Measurements from ENCODE around the gene APOC1. TPM values are rescaled to one million over a fixed set of nuclear protein-coding genes. Genes with fewer than 3 reads are reported as not detected.
"Not testable (repeated sequence)": the region's sequence is repeated elsewhere in the genome, so short reads cannot be mapped to it uniquely, and the experiment has no call there.

Gene APOC1
- total RNA-seq, 1 experiment from 2014 or later: 86.5 TPM

DNA sequence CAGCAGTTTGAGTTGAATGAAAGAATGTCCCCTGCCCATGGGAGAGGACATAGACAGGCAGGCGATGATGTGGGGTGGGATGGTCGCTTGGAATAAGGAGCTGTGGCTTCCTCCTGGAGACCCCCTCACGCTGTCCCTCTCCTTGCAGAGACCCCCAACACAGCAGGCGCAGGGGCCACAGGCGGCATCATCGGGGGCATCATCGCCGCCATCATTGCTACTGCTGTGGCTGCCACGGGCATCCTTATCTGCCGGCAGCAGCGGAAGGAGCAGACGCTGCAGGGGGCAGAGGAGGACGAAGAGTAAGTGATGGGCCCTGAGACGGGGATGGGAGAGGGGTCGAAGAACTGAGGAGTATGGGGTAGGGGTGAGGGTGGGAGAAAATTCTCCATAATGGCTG lies 32.3 kb upstream of the APOC1 start:
- ChIA-PET CTCF (interaction anchor here (0.9 kb wide), 1 partner anchor 70 kb away, joined by 3 read pairs; no protein-coding TSS in a partner anchor), POLR2A (interaction anchor here (0.8 kb wide), 1 partner anchor 33 kb away, joined by 3 read pairs; no protein-coding TSS in a partner anchor)
- TF ChIP-seq CBFB (CRISPR knock-in tag; IDR thresholded peaks at IDR 0.05; ENCODE audit: low read depth) (no peak), ZNF423 (CRISPR knock-in tag; IDR thresholded peaks at IDR 0.05) (no peak), ATF1 (CRISPR knock-in tag; IDR thresholded peaks at IDR 0.05) (no peak)
- Mint-ChIP-seq H3K27ac (peak overlapping the region; percentile 17; the same call in 1 of the 2 replicates), H3K4me3 (no peak overlapping the region), H3K27me3 (ENCODE audit: low read depth) (no peaks in the 10 kb centered on the region), H3K4me1 (peaks cover 30% of the 10 kb centered on the region), H3K9me3 (no peaks in the 10 kb centered on the region), H3K36me3 (peaks cover 25% of the 10 kb centered on the region)
- ATAC-seq (no peak), DNase-seq (ENCODE audit: low spot score) (no peak)

GRCh38 chr19:44882619-44883397 lies 31.6 kb upstream of the APOC1 start:
- POLR2A ChIA-PET: interaction anchor here (0.6 kb wide), 1 partner anchor 11 kb away, joined by 3 read pairs; no protein-coding TSS in a partner anchor
- not testable (repeated sequence) for ATAC-seq; H3K27me3 Mint-ChIP-seq (ENCODE audit: low read depth); H3K9me3 Mint-ChIP-seq; H3K4me3 Mint-ChIP-seq; DNase-seq (ENCODE audit: low spot score)
- peak overlapping the region; percentile 19 for H3K27ac Mint-ChIP-seq
- CTCF ChIA-PET: interaction anchor here (0.9 kb wide), 1 partner anchor 69 kb away, joined by 3 read pairs; no protein-coding TSS in a partner anchor
- H3K4me1 Mint-ChIP-seq: peaks cover 25% of the 10 kb centered on the region
- H3K36me3 Mint-ChIP-seq: peaks cover 30% of the 10 kb centered on the region

DNA sequence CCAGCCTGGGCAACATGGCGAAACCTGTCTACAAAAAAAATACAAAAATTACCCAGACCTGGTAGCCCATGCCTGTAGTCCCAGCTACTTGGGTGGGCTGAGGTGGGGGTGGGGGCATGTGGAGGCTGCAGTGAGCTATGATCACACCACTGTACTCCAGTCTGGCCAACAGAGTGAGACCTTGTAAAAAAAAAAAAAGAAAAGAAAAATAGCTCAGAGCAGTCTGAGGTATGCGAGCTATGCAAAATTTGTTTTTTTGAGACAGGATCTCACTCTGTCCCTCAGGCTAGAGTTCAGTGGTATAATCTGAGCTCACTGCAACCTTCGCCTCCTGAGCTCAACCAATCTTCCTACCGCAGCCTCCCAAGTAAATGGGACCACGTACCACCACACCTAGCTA lies 30.5 kb upstream of the APOC1 start:
- ATAC-seq (no peak), DNase-seq (ENCODE audit: low spot score) (no peak)
- Mint-ChIP-seq H3K27me3 (ENCODE audit: low read depth) (no peaks in the 10 kb centered on the region), H3K27ac (no peak overlapping the region), H3K4me1 (peaks cover 21% of the 10 kb centered on the region), H3K36me3 (peaks cover 33% of the 10 kb centered on the region), H3K9me3 (no peaks in the 10 kb centered on the region), H3K4me3 (no peak overlapping the region)
- CTCF ChIA-PET: interaction anchor here (1.1 to 1.3 kb wide), 3 partner anchors 38 to 105 kb away, joined by 3 to 4 read pairs (median 3); partner anchors contain the start of gene NECTIN2
- POLR2A ChIA-PET: no interaction called here
- no peak for TF ChIP-seq AR (CRISPR knock-in tag; IDR thresholded peaks at IDR 0.05)
- TF ChIP-seq, protein P1, sequence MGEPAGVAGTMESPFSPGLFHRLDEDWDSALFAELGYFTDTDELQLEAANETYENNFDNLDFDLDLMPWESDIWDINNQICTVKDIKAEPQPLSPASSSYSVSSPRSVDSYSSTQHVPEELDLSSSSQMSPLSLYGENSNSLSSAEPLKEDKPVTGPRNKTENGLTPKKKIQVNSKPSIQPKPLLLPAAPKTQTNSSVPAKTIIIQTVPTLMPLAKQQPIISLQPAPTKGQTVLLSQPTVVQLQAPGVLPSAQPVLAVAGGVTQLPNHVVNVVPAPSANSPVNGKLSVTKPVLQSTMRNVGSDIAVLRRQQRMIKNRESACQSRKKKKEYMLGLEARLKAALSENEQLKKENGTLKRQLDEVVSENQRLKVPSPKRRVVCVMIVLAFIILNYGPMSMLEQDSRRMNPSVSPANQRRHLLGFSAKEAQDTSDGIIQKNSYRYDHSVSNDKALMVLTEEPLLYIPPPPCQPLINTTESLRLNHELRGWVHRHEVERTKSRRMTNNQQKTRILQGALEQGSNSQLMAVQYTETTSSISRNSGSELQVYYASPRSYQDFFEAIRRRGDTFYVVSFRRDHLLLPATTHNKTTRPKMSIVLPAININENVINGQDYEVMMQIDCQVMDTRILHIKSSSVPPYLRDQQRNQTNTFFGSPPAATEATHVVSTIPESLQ (CRISPR knock-in tag; IDR thresholded peaks at IDR 0.05): no peak
- TF ChIP-seq ZNF138 (CRISPR knock-in tag; conservative IDR thresholded peaks at IDR 0.05): no peak
- TF ChIP-seq, protein P2, sequence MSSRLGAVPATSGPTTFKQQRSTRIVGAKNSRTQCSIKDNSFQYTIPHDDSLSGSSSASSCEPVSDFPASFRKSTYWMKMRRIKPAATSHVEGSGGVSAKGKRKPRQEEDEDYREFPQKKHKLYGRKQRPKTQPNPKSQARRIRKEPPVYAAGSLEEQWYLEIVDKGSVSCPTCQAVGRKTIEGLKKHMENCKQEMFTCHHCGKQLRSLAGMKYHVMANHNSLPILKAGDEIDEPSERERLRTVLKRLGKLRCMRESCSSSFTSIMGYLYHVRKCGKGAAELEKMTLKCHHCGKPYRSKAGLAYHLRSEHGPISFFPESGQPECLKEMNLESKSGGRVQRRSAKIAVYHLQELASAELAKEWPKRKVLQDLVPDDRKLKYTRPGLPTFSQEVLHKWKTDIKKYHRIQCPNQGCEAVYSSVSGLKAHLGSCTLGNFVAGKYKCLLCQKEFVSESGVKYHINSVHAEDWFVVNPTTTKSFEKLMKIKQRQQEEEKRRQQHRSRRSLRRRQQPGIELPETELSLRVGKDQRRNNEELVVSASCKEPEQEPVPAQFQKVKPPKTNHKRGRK (CRISPR knock-in tag; IDR thresholded peaks at IDR 0.05; ENCODE audit: borderline replicate concordance): no peak
- no peak for TF ChIP-seq RELA (CRISPR knock-in tag; IDR thresholded peaks at IDR 0.05; ENCODE audit: borderline replicate concordance)
- no peak for TF ChIP-seq ETV6 (CRISPR knock-in tag; IDR thresholded peaks at IDR 0.05)
- no peak for TF ChIP-seq PRRX2 (CRISPR knock-in tag; IDR thresholded peaks at IDR 0.05)
- TF ChIP-seq, protein P3, sequence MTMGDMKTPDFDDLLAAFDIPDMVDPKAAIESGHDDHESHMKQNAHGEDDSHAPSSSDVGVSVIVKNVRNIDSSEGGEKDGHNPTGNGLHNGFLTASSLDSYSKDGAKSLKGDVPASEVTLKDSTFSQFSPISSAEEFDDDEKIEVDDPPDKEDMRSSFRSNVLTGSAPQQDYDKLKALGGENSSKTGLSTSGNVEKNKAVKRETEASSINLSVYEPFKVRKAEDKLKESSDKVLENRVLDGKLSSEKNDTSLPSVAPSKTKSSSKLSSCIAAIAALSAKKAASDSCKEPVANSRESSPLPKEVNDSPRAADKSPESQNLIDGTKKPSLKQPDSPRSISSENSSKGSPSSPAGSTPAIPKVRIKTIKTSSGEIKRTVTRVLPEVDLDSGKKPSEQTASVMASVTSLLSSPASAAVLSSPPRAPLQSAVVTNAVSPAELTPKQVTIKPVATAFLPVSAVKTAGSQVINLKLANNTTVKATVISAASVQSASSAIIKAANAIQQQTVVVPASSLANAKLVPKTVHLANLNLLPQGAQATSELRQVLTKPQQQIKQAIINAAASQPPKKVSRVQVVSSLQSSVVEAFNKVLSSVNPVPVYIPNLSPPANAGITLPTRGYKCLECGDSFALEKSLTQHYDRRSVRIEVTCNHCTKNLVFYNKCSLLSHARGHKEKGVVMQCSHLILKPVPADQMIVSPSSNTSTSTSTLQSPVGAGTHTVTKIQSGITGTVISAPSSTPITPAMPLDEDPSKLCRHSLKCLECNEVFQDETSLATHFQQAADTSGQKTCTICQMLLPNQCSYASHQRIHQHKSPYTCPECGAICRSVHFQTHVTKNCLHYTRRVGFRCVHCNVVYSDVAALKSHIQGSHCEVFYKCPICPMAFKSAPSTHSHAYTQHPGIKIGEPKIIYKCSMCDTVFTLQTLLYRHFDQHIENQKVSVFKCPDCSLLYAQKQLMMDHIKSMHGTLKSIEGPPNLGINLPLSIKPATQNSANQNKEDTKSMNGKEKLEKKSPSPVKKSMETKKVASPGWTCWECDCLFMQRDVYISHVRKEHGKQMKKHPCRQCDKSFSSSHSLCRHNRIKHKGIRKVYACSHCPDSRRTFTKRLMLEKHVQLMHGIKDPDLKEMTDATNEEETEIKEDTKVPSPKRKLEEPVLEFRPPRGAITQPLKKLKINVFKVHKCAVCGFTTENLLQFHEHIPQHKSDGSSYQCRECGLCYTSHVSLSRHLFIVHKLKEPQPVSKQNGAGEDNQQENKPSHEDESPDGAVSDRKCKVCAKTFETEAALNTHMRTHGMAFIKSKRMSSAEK (CRISPR knock-in tag; IDR thresholded peaks at IDR 0.05; ENCODE audit: borderline replicate concordance): no peak
- TF ChIP-seq, protein P4, sequence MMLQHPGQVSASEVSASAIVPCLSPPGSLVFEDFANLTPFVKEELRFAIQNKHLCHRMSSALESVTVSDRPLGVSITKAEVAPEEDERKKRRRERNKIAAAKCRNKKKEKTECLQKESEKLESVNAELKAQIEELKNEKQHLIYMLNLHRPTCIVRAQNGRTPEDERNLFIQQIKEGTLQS (CRISPR knock-in tag; conservative IDR thresholded peaks at IDR 0.05): no peak
- TF ChIP-seq, protein P5, sequence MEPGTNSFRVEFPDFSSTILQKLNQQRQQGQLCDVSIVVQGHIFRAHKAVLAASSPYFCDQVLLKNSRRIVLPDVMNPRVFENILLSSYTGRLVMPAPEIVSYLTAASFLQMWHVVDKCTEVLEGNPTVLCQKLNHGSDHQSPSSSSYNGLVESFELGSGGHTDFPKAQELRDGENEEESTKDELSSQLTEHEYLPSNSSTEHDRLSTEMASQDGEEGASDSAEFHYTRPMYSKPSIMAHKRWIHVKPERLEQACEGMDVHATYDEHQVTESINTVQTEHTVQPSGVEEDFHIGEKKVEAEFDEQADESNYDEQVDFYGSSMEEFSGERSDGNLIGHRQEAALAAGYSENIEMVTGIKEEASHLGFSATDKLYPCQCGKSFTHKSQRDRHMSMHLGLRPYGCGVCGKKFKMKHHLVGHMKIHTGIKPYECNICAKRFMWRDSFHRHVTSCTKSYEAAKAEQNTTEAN (CRISPR knock-in tag; IDR thresholded peaks at IDR 0.05): no peak
- TF ChIP-seq, protein P6, sequence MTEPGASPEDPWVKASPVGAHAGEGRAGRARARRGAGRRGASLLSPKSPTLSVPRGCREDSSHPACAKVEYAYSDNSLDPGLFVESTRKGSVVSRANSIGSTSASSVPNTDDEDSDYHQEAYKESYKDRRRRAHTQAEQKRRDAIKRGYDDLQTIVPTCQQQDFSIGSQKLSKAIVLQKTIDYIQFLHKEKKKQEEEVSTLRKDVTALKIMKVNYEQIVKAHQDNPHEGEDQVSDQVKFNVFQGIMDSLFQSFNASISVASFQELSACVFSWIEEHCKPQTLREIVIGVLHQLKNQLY (CRISPR knock-in tag; IDR thresholded peaks at IDR 0.05): no peak
- no peak for TF ChIP-seq CDX4 (CRISPR knock-in tag; IDR thresholded peaks at IDR 0.05; ENCODE audit: borderline replicate concordance)
